Cardiac fibroblast (primary cell): ENCODE data around the gene ECE2.
"Not testable (repeated sequence)": the region's sequence is repeated elsewhere in the genome, so short reads cannot be mapped to it uniquely, and the experiment has no call there.

Experiments used
- DNase-seq, 2 donors: peaks; one replicate each; pipeline versions ENCODE4 v3.0.0 to v3.0.0-alpha.2; 2010; ENCODE audit warnings: low read depth in 2 of 2
- H3K4me3 ChIP-seq, 2 donors: replicated peaks in 1 of 2; 1 replicate in 1 of 2; 2 replicates in 1 of 2; pipeline ENCODE4 v1.5.1; 2011; ENCODE audit warnings: low read depth in 2 of 2, low read length in 2 of 2, mild to moderate bottlenecking in 2 of 2, moderate library complexity in 1 of 2
- CTCF ChIP-seq: IDR thresholded peaks from one replicate; pipeline ENCODE4 v1.5.1; 2011; ENCODE audit warnings: low read depth, mild to moderate bottlenecking, low read length, inconsistent platforms

The ECE2 gene

GRCh38 chr3:184259878-184260723 is 15.7 kb upstream of the ECE2 start:
- DNase-seq, result peak in 1 of 2 donors; percentile 36
- no peak for TF ChIP-seq CTCF
- H3K4me3 ChIP-seq, result peak overlapping the region; percentile 18 to 33

DNA sequence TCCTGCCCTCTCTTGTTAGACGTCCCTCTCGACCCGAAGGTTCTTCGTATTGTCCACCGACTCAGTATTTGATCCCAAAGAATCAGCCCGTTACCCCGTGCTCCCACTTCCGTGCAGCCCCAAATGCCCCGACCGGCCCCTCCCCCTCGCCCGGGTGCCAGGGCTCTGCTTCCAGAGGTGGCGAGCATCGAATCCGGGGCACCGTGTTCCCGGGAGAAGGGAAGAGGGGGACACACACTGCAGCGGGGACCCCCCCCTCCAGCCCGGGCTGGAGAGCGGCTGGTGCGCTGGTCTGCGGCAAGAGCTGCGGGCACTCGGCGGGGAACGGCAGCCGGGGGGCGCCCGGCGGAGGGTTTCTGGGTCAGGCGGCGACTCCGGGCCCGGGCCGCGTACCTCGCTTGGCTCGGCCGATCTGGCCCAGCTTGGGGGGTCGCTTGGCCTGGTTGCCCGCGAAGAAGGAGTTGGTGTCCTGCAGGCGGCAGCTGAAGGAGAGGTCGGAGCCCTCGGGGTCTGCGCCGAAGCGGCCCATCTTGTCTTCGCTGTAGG is 15.0 kb upstream of the ECE2 start:
- DNase-seq, result no peak
- TF ChIP-seq CTCF, result no peak
- peak overlapping the region; percentile 42 to 59 for H3K4me3 ChIP-seq

DNA sequence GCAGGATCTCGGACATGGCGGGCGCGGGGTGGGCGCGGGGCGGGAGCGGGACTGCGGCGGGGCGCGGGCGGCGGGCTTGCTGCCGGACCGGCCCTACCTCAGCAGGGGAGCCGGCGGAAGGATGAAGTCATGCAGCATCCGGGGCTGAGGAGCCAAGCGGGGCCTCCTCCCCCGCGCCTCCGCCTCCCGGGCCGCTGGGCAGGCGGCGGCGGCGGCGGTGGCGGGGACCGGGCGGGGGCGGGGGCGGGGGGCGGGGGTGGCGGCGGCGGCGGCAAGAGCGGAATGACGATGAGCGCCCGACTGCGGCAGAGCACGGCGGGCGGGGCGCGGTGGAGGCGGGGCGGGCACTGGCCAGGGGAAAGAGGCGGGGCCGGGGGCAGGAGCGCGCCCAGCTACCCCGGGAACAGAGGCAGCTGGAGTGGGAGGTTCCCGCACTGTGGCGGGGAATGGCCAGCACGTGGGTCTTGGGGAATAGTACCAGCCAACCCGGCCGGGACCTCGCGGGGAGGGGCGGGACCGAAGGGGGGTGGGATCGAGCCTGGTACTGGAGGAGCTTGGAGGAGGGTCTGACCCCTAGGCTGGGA is 14.5 kb upstream of the ECE2 start, which contains the start of gene CAMK2N2:
CAMK2N2 (minus strand) TSS at position 284 of the 584 bp plus-strand sequence; CDS start at position 16, 268 bp downstream.
- TF ChIP-seq CTCF, result no peak
- DNase-seq, result peak; percentile 44 to 69
- H3K4me3 ChIP-seq, result peak within 1 kb of the TSS; percentile 57 to 59

GRCh38 chr3:184261854-184262763 is 13.7 kb upstream of the ECE2 start:
- peak overlapping the region; percentile 57 to 59 for H3K4me3 ChIP-seq
- no peak for TF ChIP-seq CTCF

DNA sequence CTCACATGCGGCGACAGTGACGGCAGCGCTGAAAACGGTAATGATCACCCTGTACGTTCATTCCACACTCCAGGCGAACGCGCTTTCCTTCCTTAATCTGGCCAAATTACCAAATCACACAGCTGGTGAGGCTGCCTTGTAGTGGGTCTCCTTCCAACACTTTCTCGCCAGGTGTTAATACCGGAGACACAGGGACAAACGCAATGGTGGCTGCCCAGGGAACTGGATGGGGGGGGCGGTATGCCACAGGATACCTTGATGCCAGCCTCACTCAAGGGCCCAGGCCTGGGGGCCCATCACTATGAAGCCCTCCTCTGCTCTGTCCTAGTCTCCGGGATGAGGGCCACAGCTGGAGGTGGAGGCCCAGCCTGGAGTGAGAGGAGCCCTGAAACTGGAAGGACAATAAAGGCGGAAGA is 13.1 kb upstream of the ECE2 start:
- TF ChIP-seq CTCF, result no peak
- H3K4me3 ChIP-seq, result no peak overlapping the region
- peak in 1 of 2 donors; percentile 17 for DNase-seq

More at GRCh38 chr3:184261854-184262763, 13.7 kb upstream of the ECE2 start:
- peak; percentile 34 to 47 for DNase-seq

DNA sequence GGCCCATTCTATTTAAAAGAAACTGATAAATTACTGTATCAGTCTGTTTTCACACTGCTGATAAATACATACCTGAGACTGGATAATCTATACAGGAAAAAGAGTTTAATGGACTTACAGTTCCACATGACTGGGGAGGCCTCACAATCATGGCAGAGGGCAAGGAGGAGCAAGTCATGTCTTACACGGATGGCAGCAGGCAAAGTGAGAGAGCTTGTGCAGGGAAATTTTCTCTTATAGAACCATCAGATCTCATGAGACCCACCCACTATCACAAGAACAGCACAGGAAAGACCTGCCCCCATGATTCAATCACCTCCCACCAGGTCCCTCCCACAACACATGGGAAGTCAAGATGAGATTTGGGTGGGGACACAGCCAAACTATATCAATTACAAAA is 8.6 kb upstream of the ECE2 start:
- DNase-seq, H3K4me3 ChIP-seq: not testable (repeated sequence)
